HEK293T (cell line): Measurements from ENCODE around the gene SYAP1.

Source experiments
- ARNT ChIP-seq: fragments of 450-650 bp; IDR thresholded peaks from 2 replicates; pipeline ENCODE4 v1.6.1; 2017; ENCODE audit warnings: mild to moderate bottlenecking
- BHLHE40 ChIP-seq: fragments of 450-650 bp; IDR thresholded peaks from 2 replicates; pipeline ENCODE4 v1.6.1; 2016; ENCODE audit warnings: mild to moderate bottlenecking, moderate library complexity, borderline replicate concordance
- CTBP1 ChIP-seq: fragments of 450-650 bp; IDR thresholded peaks from 2 replicates; pipeline ENCODE4 v1.6.1; 2016; ENCODE audit warnings: borderline replicate concordance
- ELF4 ChIP-seq: fragments of 450-650 bp; IDR thresholded peaks from 2 replicates; pipeline ENCODE4 v1.6.1; 2017; ENCODE audit warnings: antibody characterized with exemption
- FOXA1 ChIP-seq: fragments of 450-650 bp; IDR thresholded peaks from 2 replicates; pipeline ENCODE4 v1.6.1; 2016; ENCODE audit warnings: mild to moderate bottlenecking
- FOXM1 ChIP-seq: fragments of 450-650 bp; IDR thresholded peaks from 2 replicates; pipeline ENCODE4 v1.6.1; 2017; ENCODE audit warnings: mild to moderate bottlenecking, borderline replicate concordance
- HDGF ChIP-seq: fragments of 450-650 bp; IDR thresholded peaks from 2 replicates; pipeline ENCODE4 v1.6.1; 2017; ENCODE audit warnings: antibody characterized with exemption, borderline replicate concordance
- L3MBTL2 ChIP-seq: fragments of 450-650 bp; conservative IDR thresholded peaks from 2 replicates; pipeline ENCODE4 v1.6.1; 2016; ENCODE audit warnings: mild to moderate bottlenecking
- NFRKB ChIP-seq: fragments of 450-650 bp; IDR thresholded peaks from 2 replicates; pipeline ENCODE4 v1.6.1; 2016; ENCODE audit warnings: mild to moderate bottlenecking, moderate library complexity
- SP1 ChIP-seq: fragments of 450-650 bp; IDR thresholded peaks from 2 replicates; pipeline ENCODE4 v1.6.1; 2017
- SUZ12 ChIP-seq: fragments of 450-650 bp; IDR thresholded peaks from 2 replicates; pipeline ENCODE4 v1.6.1; 2016; ENCODE audit warnings: mild to moderate bottlenecking
- TARDBP ChIP-seq: fragments of 450-650 bp; IDR thresholded peaks from 2 replicates; pipeline ENCODE4 v1.6.1; 2016
- ZNF384 ChIP-seq: fragments of 450-650 bp; IDR thresholded peaks from 2 replicates; pipeline ENCODE4 v1.6.1; 2016
- TF ChIP-seq, protein P1 (sequence below): fragments of 450-650 bp; IDR thresholded peaks from 2 replicates; pipeline ENCODE4 v1.6.1; 2016

DNA sequence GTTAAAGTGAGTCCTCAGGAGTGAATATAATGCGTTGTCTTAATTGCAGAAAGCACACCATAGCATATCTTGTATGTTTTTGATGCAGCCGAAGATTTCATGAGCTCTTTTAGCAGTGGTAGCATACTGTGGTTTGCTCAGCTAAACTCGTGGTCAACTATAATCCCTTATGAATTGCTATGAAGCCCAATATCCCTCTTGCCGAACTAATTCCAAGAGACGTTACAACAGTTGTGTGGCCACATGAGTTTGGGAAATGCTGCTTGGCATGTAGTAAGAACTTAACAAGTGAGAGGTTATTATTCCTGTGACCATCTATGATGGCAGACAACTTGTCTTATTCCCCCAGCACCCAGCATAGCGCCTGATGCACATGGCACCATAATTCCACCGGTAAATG is 30.7 kb downstream of the SYAP1 start:
- no peak for TF ChIP-seq SUZ12
- no peak for TF ChIP-seq BHLHE40
- TF ChIP-seq HDGF, result no peak
- TF ChIP-seq FOXA1, result no peak
- TF ChIP-seq NFRKB, result no peak
- no peak for TF ChIP-seq SP1
- no peak for TF ChIP-seq FOXM1
- no peak for TF ChIP-seq TARDBP
- no peak for TF ChIP-seq ARNT
- TF ChIP-seq L3MBTL2, result no peak
- no peak for TF ChIP-seq ZNF384
- TF ChIP-seq CTBP1, result no peak
- TF ChIP-seq, protein P1, sequence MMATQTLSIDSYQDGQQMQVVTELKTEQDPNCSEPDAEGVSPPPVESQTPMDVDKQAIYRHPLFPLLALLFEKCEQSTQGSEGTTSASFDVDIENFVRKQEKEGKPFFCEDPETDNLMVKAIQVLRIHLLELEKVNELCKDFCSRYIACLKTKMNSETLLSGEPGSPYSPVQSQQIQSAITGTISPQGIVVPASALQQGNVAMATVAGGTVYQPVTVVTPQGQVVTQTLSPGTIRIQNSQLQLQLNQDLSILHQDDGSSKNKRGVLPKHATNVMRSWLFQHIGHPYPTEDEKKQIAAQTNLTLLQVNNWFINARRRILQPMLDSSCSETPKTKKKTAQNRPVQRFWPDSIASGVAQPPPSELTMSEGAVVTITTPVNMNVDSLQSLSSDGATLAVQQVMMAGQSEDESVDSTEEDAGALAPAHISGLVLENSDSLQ, result no peak
- TF ChIP-seq ELF4, result no peak
